IPS-15b (cell line): ENCODE measurements around the gene ANKLE1.

ENCODE experiments used
- H3K27me3 ChIP-seq: one replicate; pipeline ENCODE4 v1.6.1; 2013; ENCODE audit warnings: low read length; ENCODE audit not compliant: control insufficient read depth, insufficient read depth
- H3K36me3 ChIP-seq: one replicate; pipeline ENCODE4 v1.6.1; 2013; ENCODE audit warnings: low read length; ENCODE audit not compliant: control insufficient read depth, insufficient read depth
- H3K4me1 ChIP-seq: one replicate; pipeline ENCODE4 v1.6.1; 2013; ENCODE audit warnings: mild to moderate bottlenecking, low read length; ENCODE audit not compliant: control insufficient read depth, insufficient read depth
- H3K4me3 ChIP-seq: one replicate; pipeline ENCODE4 v1.5.1; 2013; ENCODE audit warnings: low read depth, low read length
- H3K9ac ChIP-seq: one replicate; pipeline ENCODE4 v1.6.1; 2013; ENCODE audit warnings: low read depth, mild to moderate bottlenecking, low read length
- H3K9me3 ChIP-seq: one replicate; pipeline ENCODE4 v1.6.1; 2013; ENCODE audit warnings: mild to moderate bottlenecking, low read length; ENCODE audit not compliant: control insufficient read depth, insufficient read depth

ANKLE1 gene

GRCh38 chr19:17281391-17282304 lies at the start of gene ANKLE1:
Gene ANKLE1 (plus strand): TSS chr19:17281901. CDS start chr19:17281921, 20 bp downstream.
- Histone ChIP-seq H3K27me3 (no peaks in the 10 kb centered on the region), H3K9me3 (no peaks in the 10 kb centered on the region), H3K9ac (no peak within 1 kb of the TSS), H3K36me3 (peaks cover 31% of the 10 kb centered on the region), H3K4me3 (peak within 1 kb of the TSS; percentile 75), H3K4me1 (no peaks in the 10 kb centered on the region)

GRCh38 chr19:17232258-17232657 lies 49.4 kb upstream of the ANKLE1 start:
- no peaks in the 10 kb centered on the region for H3K9me3 ChIP-seq
- no peaks in the 10 kb centered on the region for H3K27me3 ChIP-seq
- H3K36me3 ChIP-seq, result peaks cover 13% of the 10 kb centered on the region
- no peak overlapping the region for H3K9ac ChIP-seq
- peaks cover 14% of the 10 kb centered on the region for H3K4me1 ChIP-seq
- no peak overlapping the region for H3K4me3 ChIP-seq

GRCh38 chr19:17234911-17235299 lies 46.8 kb upstream of the ANKLE1 start:
- peaks cover 13% of the 10 kb centered on the region for H3K36me3 ChIP-seq
- no peaks in the 10 kb centered on the region for H3K9me3 ChIP-seq
- peak overlapping the region; percentile 79 for H3K9ac ChIP-seq
- peak overlapping the region; percentile 77 for H3K4me3 ChIP-seq
- peaks cover 8% of the 10 kb centered on the region for H3K4me1 ChIP-seq
- no peaks in the 10 kb centered on the region for H3K27me3 ChIP-seq

GRCh38 chr19:17235300-17235970 lies 46.3 kb upstream of the ANKLE1 start:
- Histone ChIP-seq H3K9ac (peak overlapping the region; percentile 79), H3K36me3 (peaks cover 15% of the 10 kb centered on the region), H3K4me3 (peak overlapping the region; percentile 77), H3K9me3 (no peaks in the 10 kb centered on the region), H3K4me1 (peaks cover 8% of the 10 kb centered on the region), H3K27me3 (no peaks in the 10 kb centered on the region)

- no peaks in the 10 kb centered on the region for H3K27me3 ChIP-seq
- H3K4me1 ChIP-seq, result peaks cover 8% of the 10 kb centered on the region
- H3K36me3 ChIP-seq, result peaks cover 20% of the 10 kb centered on the region
- H3K9me3 ChIP-seq, result no peaks in the 10 kb centered on the region
- peak overlapping the region; percentile 77 for H3K4me3 ChIP-seq
- H3K9ac ChIP-seq, result peak overlapping the region; percentile 79
These were observed 45.5 kb upstream of the ANKLE1 start for GRCh38 chr19:17235971-17236777.

GRCh38 chr19:17236811-17237543 lies 44.7 kb upstream of the ANKLE1 start:
- peaks cover 8% of the 10 kb centered on the region for H3K4me1 ChIP-seq
- H3K9ac ChIP-seq, result no peak overlapping the region
- no peak overlapping the region for H3K4me3 ChIP-seq
- H3K36me3 ChIP-seq, result peaks cover 18% of the 10 kb centered on the region
- no peaks in the 10 kb centered on the region for H3K9me3 ChIP-seq
- H3K27me3 ChIP-seq, result no peaks in the 10 kb centered on the region

- no peak overlapping the region for H3K9ac ChIP-seq
- no peaks in the 10 kb centered on the region for H3K27me3 ChIP-seq
- no peaks in the 10 kb centered on the region for H3K9me3 ChIP-seq
- peaks cover 8% of the 10 kb centered on the region for H3K36me3 ChIP-seq
- H3K4me3 ChIP-seq, result no peak overlapping the region
- peaks cover 8% of the 10 kb centered on the region for H3K4me1 ChIP-seq
These were observed 43.7 kb upstream of the ANKLE1 start for GRCh38 chr19:17237747-17238706.

- Histone ChIP-seq H3K9me3 (no peaks in the 10 kb centered on the region), H3K4me3 (no peak overlapping the region), H3K9ac (no peak overlapping the region)
These were observed 41.5 kb upstream of the ANKLE1 start for GRCh38 chr19:17240062-17240752.

GRCh38 chr19:17240826-17241399 lies 40.8 kb upstream of the ANKLE1 start:
- H3K9me3 ChIP-seq, result no peaks in the 10 kb centered on the region
- H3K27me3 ChIP-seq, result no peaks in the 10 kb centered on the region
- H3K9ac ChIP-seq, result no peak overlapping the region
- H3K4me3 ChIP-seq, result no peak overlapping the region
- H3K36me3 ChIP-seq, result peaks cover 8% of the 10 kb centered on the region
- peaks cover 5% of the 10 kb centered on the region for H3K4me1 ChIP-seq

More at GRCh38 chr19:17240062-17240752, 41.5 kb upstream of the ANKLE1 start:
- H3K36me3 ChIP-seq, result peaks cover 8% of the 10 kb centered on the region
- no peaks in the 10 kb centered on the region for H3K27me3 ChIP-seq
- peaks cover 5% of the 10 kb centered on the region for H3K4me1 ChIP-seq
